Kidney epithelial cell (primary cell): ENCODE measurements around the gene SIX1. TPM values are rescaled to one million over a fixed set of nuclear protein-coding genes. Genes with fewer than 3 reads are reported as not detected.

ENCODE experiments used
- DNase-seq: peaks from one replicate; pipeline ENCODE4 v3.0.0-alpha.2; 2010; ENCODE audit warnings: low read depth
- H3K27me3 ChIP-seq: 2 replicates; pipeline ENCODE4 v1.6.0; 2011; ENCODE audit warnings: low read length; ENCODE audit not compliant: control insufficient read depth, insufficient read depth
- H3K36me3 ChIP-seq: 2 replicates; pipeline ENCODE4 v1.5.1; 2011; ENCODE audit warnings: low read length; ENCODE audit not compliant: control insufficient read depth, insufficient read depth
- H3K4me3 ChIP-seq: 2 replicates; pipeline ENCODE4 v1.5.1; 2011; ENCODE audit warnings: low read depth, mild to moderate bottlenecking, control low read depth, low read length
- total RNA-seq: library from RNA; depleted of rRNA; stranded (reverse); fragments of >200 nt; gene quantifications from 2 replicates; pipeline ENCODE4 v1.2.3, GENCODE V29; 2015
- TF ChIP-seq, protein P1 (sequence below): IDR thresholded peaks from 2 replicates; pipeline ENCODE4 v1.5.1; 2011; ENCODE audit warnings: mild to moderate bottlenecking, moderate library complexity, low read length, control low read depth, inconsistent platforms; ENCODE audit not compliant: insufficient read depth, poor library complexity, severe bottlenecking

SIX1 gene
- total RNA-seq, 1 donor from 2014 or later: 3.3 TPM

GRCh38 chr14:60644666-60645065, 4.6 kb downstream of the SIX1 start:
- Histone ChIP-seq H3K27me3 (peaks cover 26% of the 10 kb centered on the region), H3K36me3 (no peaks in the 10 kb centered on the region), H3K4me3 (no peak overlapping the region)
- TF ChIP-seq, protein P1, sequence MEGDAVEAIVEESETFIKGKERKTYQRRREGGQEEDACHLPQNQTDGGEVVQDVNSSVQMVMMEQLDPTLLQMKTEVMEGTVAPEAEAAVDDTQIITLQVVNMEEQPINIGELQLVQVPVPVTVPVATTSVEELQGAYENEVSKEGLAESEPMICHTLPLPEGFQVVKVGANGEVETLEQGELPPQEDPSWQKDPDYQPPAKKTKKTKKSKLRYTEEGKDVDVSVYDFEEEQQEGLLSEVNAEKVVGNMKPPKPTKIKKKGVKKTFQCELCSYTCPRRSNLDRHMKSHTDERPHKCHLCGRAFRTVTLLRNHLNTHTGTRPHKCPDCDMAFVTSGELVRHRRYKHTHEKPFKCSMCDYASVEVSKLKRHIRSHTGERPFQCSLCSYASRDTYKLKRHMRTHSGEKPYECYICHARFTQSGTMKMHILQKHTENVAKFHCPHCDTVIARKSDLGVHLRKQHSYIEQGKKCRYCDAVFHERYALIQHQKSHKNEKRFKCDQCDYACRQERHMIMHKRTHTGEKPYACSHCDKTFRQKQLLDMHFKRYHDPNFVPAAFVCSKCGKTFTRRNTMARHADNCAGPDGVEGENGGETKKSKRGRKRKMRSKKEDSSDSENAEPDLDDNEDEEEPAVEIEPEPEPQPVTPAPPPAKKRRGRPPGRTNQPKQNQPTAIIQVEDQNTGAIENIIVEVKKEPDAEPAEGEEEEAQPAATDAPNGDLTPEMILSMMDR: no peak
- DNase-seq: no peak

DNA sequence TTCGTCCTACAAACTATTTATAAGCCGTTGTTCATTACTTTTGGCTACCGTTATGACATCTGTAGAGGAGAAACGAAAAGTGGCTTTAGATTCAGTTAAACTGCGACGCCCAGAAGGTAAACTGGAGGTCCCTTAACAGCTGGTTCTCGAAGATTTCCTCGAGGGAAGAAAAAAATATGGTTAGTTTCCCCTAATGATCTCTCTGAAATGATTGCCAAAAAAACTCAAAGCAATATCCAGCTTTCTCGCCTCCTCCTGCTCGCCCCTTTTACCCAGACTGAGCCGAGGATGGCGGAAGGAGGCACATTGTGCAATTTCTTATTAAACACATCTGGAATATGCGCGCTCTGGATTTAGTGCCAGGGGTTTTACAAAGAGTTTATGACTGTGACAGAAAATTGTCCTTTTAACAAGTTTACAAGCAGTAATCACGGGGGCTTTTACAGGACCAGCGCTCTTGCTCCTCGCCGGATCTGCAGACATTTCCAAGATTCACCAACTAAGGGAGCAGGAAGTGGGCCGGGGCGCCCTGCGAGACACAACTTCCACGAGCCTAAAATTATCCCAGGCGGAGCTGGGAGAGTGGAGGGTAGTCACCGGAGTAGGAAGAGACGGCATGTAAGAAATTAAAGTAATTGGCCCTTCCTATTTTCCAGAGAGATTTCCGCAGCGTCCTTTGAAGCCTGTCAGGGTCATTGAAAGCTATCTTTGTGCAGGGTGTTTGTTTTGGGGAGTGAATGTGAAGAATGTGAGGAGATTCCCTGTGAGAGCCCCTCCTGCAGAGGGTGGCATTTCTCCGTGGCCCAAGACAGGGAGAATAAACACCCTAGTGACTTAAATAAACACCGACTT, 5.6 kb downstream of the SIX1 start:
- no peaks in the 10 kb centered on the region for H3K36me3 ChIP-seq
- no peak for DNase-seq

GRCh38 chr14:60643141-60643462, 6.2 kb downstream of the SIX1 start:
- no peak for DNase-seq
- Histone ChIP-seq H3K4me3 (no peak overlapping the region), H3K36me3 (no peaks in the 10 kb centered on the region), H3K27me3 (peaks cover 19% of the 10 kb centered on the region)
- TF ChIP-seq, protein P1: no peak

More for the DNA sequence above, 5.6 kb downstream of the SIX1 start:
- H3K27me3 ChIP-seq: peaks cover 23% of the 10 kb centered on the region
- no peak overlapping the region for H3K4me3 ChIP-seq
- TF ChIP-seq, protein P1: no peak

DNA sequence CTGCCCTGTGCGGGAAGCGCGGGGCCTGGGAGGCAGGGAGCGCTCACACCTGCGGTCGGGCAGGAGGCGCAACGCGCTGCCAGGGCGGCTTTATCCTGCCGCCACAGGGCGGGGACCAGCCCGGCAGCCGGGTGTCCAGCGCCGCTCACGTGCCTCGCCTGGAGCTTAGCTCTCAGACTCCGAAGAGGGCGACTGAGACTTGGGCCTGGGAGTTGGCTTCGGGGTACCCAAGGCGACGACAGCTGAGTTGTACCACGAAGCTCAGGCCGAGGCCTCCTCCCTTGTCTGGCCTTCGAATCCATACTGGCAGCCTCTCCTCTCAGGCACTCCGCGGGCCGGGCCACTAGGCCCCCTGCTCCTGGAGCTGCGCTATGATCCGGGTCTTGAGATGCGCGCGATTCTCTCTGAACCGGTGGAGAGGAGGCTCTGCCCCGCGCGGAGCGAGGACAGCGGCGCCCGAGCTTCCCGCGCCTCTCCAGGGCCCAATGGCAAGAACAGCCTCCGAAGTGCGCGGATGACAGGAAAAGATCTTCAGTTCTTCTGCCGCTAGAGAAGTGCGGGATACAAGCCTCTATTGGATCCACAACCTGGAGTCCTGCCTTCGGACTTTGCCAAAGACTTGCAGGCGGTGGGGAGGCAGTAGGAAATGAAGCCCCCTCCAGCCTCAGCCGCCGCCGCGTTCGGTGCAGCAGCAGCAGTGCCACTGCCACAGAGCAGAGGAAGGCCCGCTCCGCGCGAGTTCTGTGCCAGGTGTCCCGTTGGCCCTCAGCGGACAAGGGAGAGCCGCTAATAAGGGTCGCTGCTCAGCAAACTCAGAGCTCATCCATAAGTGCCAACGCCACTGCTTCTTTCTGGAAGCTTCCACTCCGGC, 6.8 kb downstream of the SIX1 start:
- Histone ChIP-seq H3K27me3 (peaks cover 17% of the 10 kb centered on the region), H3K4me3 (no peak overlapping the region)
- TF ChIP-seq, protein P1: no peak

DNA sequence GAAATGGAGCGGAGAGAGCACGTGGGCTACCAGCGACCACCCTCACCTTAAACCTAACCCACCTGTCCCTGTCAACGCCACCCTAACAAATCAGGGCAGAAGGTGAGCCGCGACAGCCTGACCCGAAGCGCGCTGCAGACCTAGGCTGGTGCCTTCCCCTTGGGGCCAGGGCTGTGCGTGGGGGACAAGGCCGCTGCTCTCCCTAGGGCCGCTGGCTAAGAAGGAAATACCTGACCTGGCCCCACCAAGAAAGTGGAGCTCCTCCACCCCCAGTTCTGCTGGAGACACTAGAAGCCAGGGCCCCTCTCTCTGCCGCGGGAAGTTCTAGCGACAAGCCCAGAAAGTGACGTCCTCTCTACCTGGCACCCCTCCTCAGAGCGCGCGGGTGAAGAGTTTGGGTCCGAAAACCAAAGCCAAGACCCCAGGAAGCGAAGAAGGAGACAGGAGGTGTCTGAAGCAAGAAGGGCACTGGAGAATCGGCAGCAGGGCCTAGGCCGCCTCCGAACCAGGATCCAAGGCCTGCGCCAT, 7.5 kb downstream of the SIX1 start:
- Histone ChIP-seq H3K36me3 (no peaks in the 10 kb centered on the region), H3K4me3 (no peak overlapping the region), H3K27me3 (peaks cover 18% of the 10 kb centered on the region)
- no peak for DNase-seq
- TF ChIP-seq, protein P1: no peak

More for the DNA sequence above, 6.8 kb downstream of the SIX1 start:
- no peak for DNase-seq
- no peaks in the 10 kb centered on the region for H3K36me3 ChIP-seq
